Endothelial cell of umbilical vein (primary cell): ENCODE data around the gene PTH1R. TPM values are rescaled to one million over a fixed set of nuclear protein-coding genes. Genes with fewer than 3 reads are reported as not detected.
"Not testable (repeated sequence)": the region's sequence is repeated elsewhere in the genome, so short reads cannot be mapped to it uniquely, and the experiment has no call there.

Experiments
- BruUV-seq: library from RNA; stranded (reverse); fragments of 400-500 nt; replicated peaks from 2 replicates; lab custom pipeline; 2021; lab: Mats Ljungman, UMichigan
- CTCF ChIA-PET: fragments of 300-600, 350-600 bp; sonication (Branson Sonifier 250); formaldehyde crosslinking; loops from one replicate; lab custom pipeline; 2021; ENCODE audit warnings: antibody characterized with exemption, inconsistent platforms; lab: Charles Lee
- POLR2A ChIA-PET: fragments of 300-600, 350-600 bp; sonication (Branson Sonifier 250); formaldehyde crosslinking; loops from one replicate; lab custom pipeline; 2021; ENCODE audit warnings: antibody characterized with exemption, inconsistent platforms; lab: Charles Lee
- DNase-seq: peaks from one replicate; pipeline ENCODE4 v3.0.0-alpha.2; 2011; ENCODE audit warnings: low read depth, low spot score
- FAIRE-seq: peaks from 2 replicates; lab custom pipeline; 2011; peaks lifted over from hg19 to GRCh38; lab: Jason Lieb, UNC
- H2AFZ ChIP-seq: 2 replicates; pipeline ENCODE4 v1.6.0; 2012; ENCODE audit warnings: low read depth, low read length, control low read depth, inconsistent platforms
- H3K27ac ChIP-seq: 2 replicates; pipeline ENCODE4 v1.5.1; 2011; ENCODE audit warnings: low read depth, mild to moderate bottlenecking, control low read depth, low read length, moderate library complexity; ENCODE audit not compliant: insufficient read depth
- H3K27me3 ChIP-seq, 2 experiments: 2 replicates each; pipeline versions ENCODE4 v1.6.0 to v1.6.1; 2011; ENCODE audit warnings: low read length in 2 of 2, mixed read lengths in 1 of 2; ENCODE audit not compliant: control insufficient read depth in 2 of 2, insufficient read depth in 2 of 2
- H3K36me3 ChIP-seq, 2 experiments: 2 replicates in 1 of 2; 3 replicates in 1 of 2; pipeline ENCODE4 v1.5.1; 2011; ENCODE audit warnings: low read length in 2 of 2, mild to moderate bottlenecking in 1 of 2, moderate library complexity in 1 of 2; ENCODE audit not compliant: control insufficient read depth in 2 of 2, insufficient read depth in 2 of 2; ENCODE audit errors: extremely low read depth in 1 of 2
- H3K4me1 ChIP-seq: 3 replicates; pipeline ENCODE4 v1.5.1; 2011; ENCODE audit warnings: mild to moderate bottlenecking, low read length; ENCODE audit not compliant: control insufficient read depth, insufficient read depth; ENCODE audit errors: extremely low read depth
- H3K4me2 ChIP-seq: 2 replicates; pipeline ENCODE4 v1.6.1; 2011; ENCODE audit warnings: low read length, control low read depth, mixed read lengths; ENCODE audit not compliant: insufficient read depth
- H3K4me3 ChIP-seq, 3 experiments: fragments of 200-600 bp in 1 of 3; sonication (generic), shearing (Covaris generic) in 1 of 3; replicated peaks in 1 of 3; 2 replicates each; pipeline ENCODE4 v1.5.1; 2011 to 2016; ENCODE audit warnings: control low read depth in 3 of 3, low read length in 3 of 3, mild to moderate bottlenecking in 2 of 3, inconsistent platforms in 1 of 3, low read depth in 1 of 3, moderate library complexity in 1 of 3; ENCODE audit not compliant: insufficient read depth in 1 of 3
- H3K79me2 ChIP-seq: 2 replicates; pipeline ENCODE4 v1.6.0; 2012; ENCODE audit warnings: low read length, inconsistent platforms; ENCODE audit not compliant: control insufficient read depth, insufficient read depth
- H3K9ac ChIP-seq: replicated peaks from 2 replicates; pipeline ENCODE3; 2011; ENCODE audit warnings: low read length, control low read depth; ENCODE audit not compliant: insufficient read depth; ENCODE audit errors: extremely low read depth
- H3K9me1 ChIP-seq: replicated peaks from 3 replicates; pipeline ENCODE4 v1.6.0; 2011; ENCODE audit warnings: mild to moderate bottlenecking, low read length; ENCODE audit not compliant: control insufficient read depth, insufficient read depth; ENCODE audit errors: extremely low read depth
- H3K9me3 ChIP-seq: replicated peaks from 2 replicates; pipeline ENCODE4 v1.5.1; 2012; ENCODE audit warnings: low read length, inconsistent platforms; ENCODE audit not compliant: control insufficient read depth, insufficient read depth
- H4K20me1 ChIP-seq: replicated peaks from 2 replicates; pipeline ENCODE3; 2011; ENCODE audit warnings: mild to moderate bottlenecking, low read length; ENCODE audit not compliant: control insufficient read depth, insufficient read depth; ENCODE audit errors: extremely low read depth
- EZH2 ChIP-seq: IDR thresholded peaks from 2 replicates; pipeline ENCODE4 v1.6.1; 2012; ENCODE audit warnings: borderline replicate concordance, low read depth, mild to moderate bottlenecking, moderate library complexity, low read length, inconsistent platforms; ENCODE audit not compliant: severe bottlenecking
- FOS ChIP-seq: IDR thresholded peaks from 2 replicates; pipeline ENCODE4 v1.6.1; 2011; ENCODE audit warnings: mild to moderate bottlenecking, low read length, moderate library complexity, borderline replicate concordance; ENCODE audit not compliant: insufficient read depth
- GATA2 ChIP-seq: IDR thresholded peaks from 2 replicates; pipeline ENCODE4 v1.7.0; 2011; ENCODE audit warnings: low read depth, mild to moderate bottlenecking, moderate library complexity, mixed read lengths, low read length; ENCODE audit not compliant: insufficient read length, insufficient read depth
- JUN ChIP-seq: IDR thresholded peaks from 2 replicates; pipeline ENCODE4 v1.6.1; 2011; ENCODE audit warnings: borderline replicate concordance, low read depth; ENCODE audit not compliant: insufficient read length, insufficient read depth
- MYC ChIP-seq: IDR thresholded peaks from one replicate; pipeline ENCODE4 v1.6.1; 2011; ENCODE audit warnings: mild to moderate bottlenecking, low read depth, low read length
- POLR2A ChIP-seq: IDR thresholded peaks from 2 replicates; pipeline ENCODE4 v1.6.1; 2012; ENCODE audit warnings: low read depth, mild to moderate bottlenecking, control low read depth, low read length
- POLR2AphosphoS5 ChIP-seq: IDR thresholded peaks from 2 replicates; pipeline ENCODE4 v1.6.1; 2012; ENCODE audit warnings: low read depth, mild to moderate bottlenecking, control low read depth, low read length, moderate library complexity; ENCODE audit not compliant: insufficient read depth
- dilution Hi-C: fragments of 300-500 bp; cut with MboI; formaldehyde crosslinking; loops from one replicate; pipeline ENCODE4 v1.15.0; 2019; ENCODE audit warnings: low sequenced_read_pairs; ENCODE audit not compliant: extremely low pct_ligation_motif_present
- intact Hi-C: fragments of 100-400 bp; cut with micrococcal nuclease; formaldehyde crosslinking; loops from one replicate; pipeline ENCODE4 v1.10.0; 2022
- polyA plus RNA-seq, 4 experiments: library from polyadenylated mRNA; depleted of rRNA in 3 of 4; stranded (reverse) in 3 of 4; unstranded in 1 of 4; fragments of >200 nt; gene quantifications; 2 replicates each; pipeline versions ENCODE4 v1.2.1 to v1.2.3, GENCODE V29; 2011 to 2012; ENCODE audit warnings: missing spikeins in 1 of 4
- total RNA-seq: library from RNA; stranded (reverse); gene quantifications from 2 replicates; pipeline ENCODE4 v1.2.3, GENCODE V29; 2021
- TF ChIP-seq, protein P1 (sequence below): IDR thresholded peaks from 2 replicates; pipeline ENCODE4 v1.6.1; 2011; ENCODE audit not compliant: insufficient read depth, insufficient read length
- TF ChIP-seq, protein P2 (sequence below), 2 donors: IDR thresholded peaks; 1 replicate in 1 of 2; 2 replicates in 1 of 2; pipeline ENCODE4 v1.5.1; 2011; ENCODE audit warnings: low read length in 2 of 2, mild to moderate bottlenecking in 2 of 2, moderate library complexity in 2 of 2, control low read depth in 1 of 2, inconsistent platforms in 1 of 2, low read depth in 1 of 2; ENCODE audit not compliant: insufficient read depth in 1 of 2; ENCODE audit errors: extremely low read depth in 1 of 2

PTH1R gene
- total and polyA plus RNA-seq, 2 donors (not counting 3 experiments of a cell fraction or from before 2014, with no cell fraction given): 0.08 to 0.46 TPM

DNA sequence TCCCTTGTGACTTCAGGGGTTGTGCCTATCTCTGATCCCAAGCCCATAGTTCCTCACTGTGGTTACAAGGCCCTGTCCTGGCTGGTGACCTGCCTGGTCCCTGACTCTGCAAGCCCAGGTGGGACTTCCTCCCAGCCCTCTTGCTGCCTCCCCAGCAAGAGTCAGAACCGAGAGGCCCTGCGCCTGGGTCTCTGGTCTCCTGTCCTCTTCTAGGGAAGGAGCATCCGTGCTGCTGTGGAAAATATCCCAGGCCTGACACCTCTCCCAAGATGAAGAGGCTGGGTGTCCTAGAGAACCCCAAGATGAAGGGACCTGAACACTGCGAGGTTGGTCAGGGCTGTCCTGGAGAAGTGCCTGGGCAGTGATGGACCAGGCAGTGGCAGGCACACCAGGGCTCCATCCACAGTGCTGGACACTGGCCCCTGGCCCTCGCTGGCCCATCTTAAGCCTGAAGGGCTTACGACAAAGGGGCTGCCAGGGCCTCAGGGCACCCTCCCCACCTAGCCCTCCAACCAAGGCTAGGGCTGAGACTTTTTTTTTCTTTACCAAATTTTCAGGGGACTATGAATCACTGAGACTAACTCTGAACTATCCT, 32.7 kb downstream of the PTH1R start:
- dilution Hi-C loops: no loop called here
- Histone ChIP-seq H3K9me1 (no peaks in the 10 kb centered on the region), H3K36me3 (no peaks in the 10 kb centered on the region), H2AFZ (no peak overlapping the region), H3K79me2 (no peaks in the 10 kb centered on the region), H4K20me1 (no peaks in the 10 kb centered on the region), H3K4me1 (peaks cover 10% of the 10 kb centered on the region), H3K9me3 (no peaks in the 10 kb centered on the region), H3K4me2 (no peak overlapping the region), H3K27ac (no peak overlapping the region), H3K27me3 (no peaks in the 10 kb centered on the region), H3K4me3 (no peak overlapping the region), H3K9ac (no peak overlapping the region)
- intact Hi-C loops: no loop called here
- TF ChIP-seq FOS (no peak), MYC (no peak), JUN (no peak), EZH2 (no peak), POLR2A (no peak), GATA2 (no peak), POLR2AphosphoS5 (no peak)
- TF ChIP-seq, protein P1, sequence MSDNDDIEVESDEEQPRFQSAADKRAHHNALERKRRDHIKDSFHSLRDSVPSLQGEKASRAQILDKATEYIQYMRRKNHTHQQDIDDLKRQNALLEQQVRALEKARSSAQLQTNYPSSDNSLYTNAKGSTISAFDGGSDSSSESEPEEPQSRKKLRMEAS: no peak
- TF ChIP-seq, protein P2, sequence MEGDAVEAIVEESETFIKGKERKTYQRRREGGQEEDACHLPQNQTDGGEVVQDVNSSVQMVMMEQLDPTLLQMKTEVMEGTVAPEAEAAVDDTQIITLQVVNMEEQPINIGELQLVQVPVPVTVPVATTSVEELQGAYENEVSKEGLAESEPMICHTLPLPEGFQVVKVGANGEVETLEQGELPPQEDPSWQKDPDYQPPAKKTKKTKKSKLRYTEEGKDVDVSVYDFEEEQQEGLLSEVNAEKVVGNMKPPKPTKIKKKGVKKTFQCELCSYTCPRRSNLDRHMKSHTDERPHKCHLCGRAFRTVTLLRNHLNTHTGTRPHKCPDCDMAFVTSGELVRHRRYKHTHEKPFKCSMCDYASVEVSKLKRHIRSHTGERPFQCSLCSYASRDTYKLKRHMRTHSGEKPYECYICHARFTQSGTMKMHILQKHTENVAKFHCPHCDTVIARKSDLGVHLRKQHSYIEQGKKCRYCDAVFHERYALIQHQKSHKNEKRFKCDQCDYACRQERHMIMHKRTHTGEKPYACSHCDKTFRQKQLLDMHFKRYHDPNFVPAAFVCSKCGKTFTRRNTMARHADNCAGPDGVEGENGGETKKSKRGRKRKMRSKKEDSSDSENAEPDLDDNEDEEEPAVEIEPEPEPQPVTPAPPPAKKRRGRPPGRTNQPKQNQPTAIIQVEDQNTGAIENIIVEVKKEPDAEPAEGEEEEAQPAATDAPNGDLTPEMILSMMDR (IDR thresholded peaks at IDR 0.05; ENCODE audit: extremely low read depth in 1 of 2, insufficient read depth in 1 of 2, low read depth in 1 of 2, low read length in 2 of 2): no peak
- ChIA-PET CTCF (interaction anchor here (0.6 to 2.5 kb wide), 43 partner anchors 10 to 461 kb away, joined by 3 to 55 read pairs (median 6); partner anchors contain the start of genes ALS2CL, CCDC12, PRSS50 and TMIE), POLR2A (interaction anchor here (0.6 kb wide), 1 partner anchor 67 kb away, joined by 4 read pairs; no protein-coding TSS in a partner anchor)
- DNase-seq: no peak
- no peak for FAIRE-seq
- BruUV-seq: no TSS peak

GRCh38 chr3:46910914-46911313, 33.4 kb downstream of the PTH1R start:
- H2AFZ ChIP-seq: not testable (repeated sequence)

More at GRCh38 chr3:46910914-46911313, 33.4 kb downstream of the PTH1R start:
- dilution Hi-C loops, H3K27ac ChIP-seq, H3K36me3 ChIP-seq, POLR2A ChIA-PET, H3K9me3 ChIP-seq, H3K4me3 ChIP-seq, H3K4me2 ChIP-seq, BruUV-seq, H3K9ac ChIP-seq, H3K9me1 ChIP-seq, H3K79me2 ChIP-seq, DNase-seq, H3K4me1 ChIP-seq, H3K27me3 ChIP-seq, intact Hi-C loops, H4K20me1 ChIP-seq: not testable (repeated sequence)
- CTCF ChIA-PET: interaction anchor here (1.7 kb wide), 1 partner anchor 205 kb away, joined by 4 read pairs; no protein-coding TSS in a partner anchor
- peak; percentile 28 for FAIRE-seq
